Parathyroid adenoma (tissue), 2 donors: ENCODE data around the gene NAT14.
"Not testable (repeated sequence)": the region's sequence is repeated elsewhere in the genome, so short reads cannot be mapped to it uniquely, and the experiment has no call there.

Source experiments
- H2AFZ ChIP-seq: fragments of 300-600 bp; sonication (generic); one replicate; pipeline ENCODE4 v1.7.0; 2017; ENCODE audit warnings: antibody characterized with exemption, mild to moderate bottlenecking
- H3K27ac ChIP-seq: fragments of 300-600 bp; sonication (generic); one replicate; pipeline ENCODE4 v1.7.0; 2017
- H3K27me3 ChIP-seq: fragments of 300-600 bp; sonication (generic); one replicate; pipeline ENCODE4 v1.7.0; 2017; ENCODE audit warnings: low read length; ENCODE audit not compliant: control insufficient read depth, insufficient read depth
- H3K36me3 ChIP-seq: fragments of 300-600 bp; sonication (generic); one replicate; pipeline ENCODE4 v1.7.0; 2017; ENCODE audit warnings: low read length; ENCODE audit not compliant: control insufficient read depth, insufficient read depth
- H3K4me1 ChIP-seq: fragments of 300-600 bp; sonication (generic); one replicate; pipeline ENCODE4 v1.7.0; 2017; ENCODE audit warnings: control low read depth
- H3K4me2 ChIP-seq: fragments of 300-600 bp; sonication (generic); one replicate; pipeline ENCODE4 v1.7.0; 2017; ENCODE audit warnings: low read length
- H3K4me3 ChIP-seq: fragments of 300-600 bp; sonication (generic); one replicate; pipeline ENCODE4 v1.7.0; 2017; ENCODE audit warnings: low read depth, low read length
- H3K79me2 ChIP-seq: fragments of 300-600 bp; sonication (generic); one replicate; pipeline ENCODE4 v1.7.0; 2017; ENCODE audit warnings: control low read depth
- H3K9ac ChIP-seq: fragments of 300-600 bp; sonication (generic); one replicate; pipeline ENCODE4 v1.7.0; 2017; ENCODE audit warnings: mild to moderate bottlenecking
- H3K9me3 ChIP-seq: fragments of 300-600 bp; sonication (generic); one replicate; pipeline ENCODE4 v1.7.0; 2017; ENCODE audit warnings: low read length; ENCODE audit not compliant: control insufficient read depth
- TF ChIP-seq, protein P1 (sequence below): fragments of 300-600 bp; sonication (generic); IDR thresholded peaks from one replicate; pipeline ENCODE4 v1.7.0; 2017; ENCODE audit warnings: antibody characterized with exemption, mild to moderate bottlenecking
- donor health status: primary hyperparathyroidism.

The NAT14 gene

DNA sequence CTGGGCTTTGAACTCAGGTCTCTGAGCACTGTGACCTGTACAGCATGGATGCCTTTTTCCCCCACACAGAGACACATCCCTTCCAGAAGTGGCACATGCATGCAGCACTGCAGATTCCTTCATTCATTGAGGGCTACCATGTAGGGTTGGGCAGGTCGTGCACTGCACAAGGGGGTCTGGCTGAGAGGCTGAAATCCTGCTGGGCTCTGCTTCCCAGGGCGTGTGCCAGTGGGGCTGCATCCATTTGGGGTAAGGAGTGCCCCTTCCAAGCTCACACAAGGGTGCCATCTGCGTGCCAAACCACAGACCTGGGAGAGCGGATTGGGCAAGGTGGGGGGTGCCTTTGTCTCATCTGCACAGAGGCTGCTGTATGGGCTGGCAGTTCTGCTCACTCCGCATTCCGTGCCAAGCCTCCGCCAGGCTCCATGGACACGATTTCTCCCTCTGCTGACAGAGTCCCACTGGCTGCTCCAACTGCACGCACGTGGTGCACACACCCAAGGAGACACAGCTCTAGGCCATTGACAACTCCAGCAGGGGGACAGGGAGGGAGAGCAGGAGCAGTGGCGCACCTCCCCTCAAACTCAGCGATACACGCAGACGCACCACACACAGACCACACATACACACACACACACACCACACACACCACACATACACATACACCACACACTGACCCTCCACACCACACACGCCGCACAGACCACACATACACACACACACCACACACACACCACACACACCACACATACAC lies 37.4 kb upstream of the NAT14 start:
- no peak overlapping the region for H3K4me2 ChIP-seq
- H3K79me2 ChIP-seq, result no peaks in the 10 kb centered on the region
- no peak overlapping the region for H3K9ac ChIP-seq
- no peaks in the 10 kb centered on the region for H3K36me3 ChIP-seq
- H3K27ac ChIP-seq, result no peak overlapping the region
- no peaks in the 10 kb centered on the region for H3K9me3 ChIP-seq
- TF ChIP-seq, protein P1, sequence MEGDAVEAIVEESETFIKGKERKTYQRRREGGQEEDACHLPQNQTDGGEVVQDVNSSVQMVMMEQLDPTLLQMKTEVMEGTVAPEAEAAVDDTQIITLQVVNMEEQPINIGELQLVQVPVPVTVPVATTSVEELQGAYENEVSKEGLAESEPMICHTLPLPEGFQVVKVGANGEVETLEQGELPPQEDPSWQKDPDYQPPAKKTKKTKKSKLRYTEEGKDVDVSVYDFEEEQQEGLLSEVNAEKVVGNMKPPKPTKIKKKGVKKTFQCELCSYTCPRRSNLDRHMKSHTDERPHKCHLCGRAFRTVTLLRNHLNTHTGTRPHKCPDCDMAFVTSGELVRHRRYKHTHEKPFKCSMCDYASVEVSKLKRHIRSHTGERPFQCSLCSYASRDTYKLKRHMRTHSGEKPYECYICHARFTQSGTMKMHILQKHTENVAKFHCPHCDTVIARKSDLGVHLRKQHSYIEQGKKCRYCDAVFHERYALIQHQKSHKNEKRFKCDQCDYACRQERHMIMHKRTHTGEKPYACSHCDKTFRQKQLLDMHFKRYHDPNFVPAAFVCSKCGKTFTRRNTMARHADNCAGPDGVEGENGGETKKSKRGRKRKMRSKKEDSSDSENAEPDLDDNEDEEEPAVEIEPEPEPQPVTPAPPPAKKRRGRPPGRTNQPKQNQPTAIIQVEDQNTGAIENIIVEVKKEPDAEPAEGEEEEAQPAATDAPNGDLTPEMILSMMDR, result no peak
- peaks cover 8% of the 10 kb centered on the region for H3K4me1 ChIP-seq
- H3K4me3 ChIP-seq, result no peak overlapping the region
- H3K27me3 ChIP-seq, result peaks cover 3% of the 10 kb centered on the region
- no peak overlapping the region for H2AFZ ChIP-seq

DNA sequence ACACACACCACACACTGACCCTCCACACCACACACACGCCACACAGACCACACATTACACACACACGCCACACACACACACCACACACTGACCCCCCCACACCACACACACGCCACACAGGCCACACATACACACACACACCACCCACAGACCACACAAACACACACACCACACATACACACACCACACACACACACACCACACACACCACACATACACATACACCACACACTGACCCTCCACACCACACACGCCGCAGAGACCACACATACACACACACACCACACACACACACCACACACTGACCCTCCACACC lies 36.9 kb upstream of the NAT14 start:
- H3K4me1 ChIP-seq, result not testable (repeated sequence)

DNA sequence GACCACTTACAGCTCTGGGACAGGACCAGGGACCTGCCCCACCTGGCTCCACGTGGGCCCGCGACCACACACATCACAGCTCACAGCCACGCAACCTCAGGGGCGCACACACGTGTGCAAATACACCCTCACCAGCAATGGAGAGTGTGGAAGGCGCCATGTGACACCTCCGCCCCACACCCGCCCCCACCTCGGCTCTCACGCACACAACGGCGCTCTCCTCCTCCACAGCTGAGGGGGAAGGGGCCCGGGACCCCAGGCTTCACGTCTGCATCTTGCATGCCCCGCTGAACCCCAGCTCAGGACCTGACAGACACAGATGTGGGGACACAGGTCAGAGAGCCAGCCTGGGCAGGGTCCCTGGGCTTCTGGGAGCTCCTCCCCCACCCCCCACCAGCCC lies 35.5 kb upstream of the NAT14 start:
- TF ChIP-seq, protein P1, result no peak
- no peaks in the 10 kb centered on the region for H3K36me3 ChIP-seq
- H2AFZ ChIP-seq, result no peak overlapping the region
- peaks cover 3% of the 10 kb centered on the region for H3K27me3 ChIP-seq
- H3K9me3 ChIP-seq, result no peaks in the 10 kb centered on the region
- H3K4me2 ChIP-seq, result no peak overlapping the region
- H3K79me2 ChIP-seq, result no peaks in the 10 kb centered on the region
- H3K9ac ChIP-seq, result no peak overlapping the region
- H3K27ac ChIP-seq, result no peak overlapping the region
- peaks cover 8% of the 10 kb centered on the region for H3K4me1 ChIP-seq
- H3K4me3 ChIP-seq, result no peak overlapping the region

More for the DNA sequence above, 36.9 kb upstream of the NAT14 start:
- H3K79me2 ChIP-seq, H2AFZ ChIP-seq, H3K9me3 ChIP-seq, H3K9ac ChIP-seq, H3K36me3 ChIP-seq, H3K27ac ChIP-seq, H3K27me3 ChIP-seq, H3K4me3 ChIP-seq, H3K4me2 ChIP-seq: not testable (repeated sequence)

DNA sequence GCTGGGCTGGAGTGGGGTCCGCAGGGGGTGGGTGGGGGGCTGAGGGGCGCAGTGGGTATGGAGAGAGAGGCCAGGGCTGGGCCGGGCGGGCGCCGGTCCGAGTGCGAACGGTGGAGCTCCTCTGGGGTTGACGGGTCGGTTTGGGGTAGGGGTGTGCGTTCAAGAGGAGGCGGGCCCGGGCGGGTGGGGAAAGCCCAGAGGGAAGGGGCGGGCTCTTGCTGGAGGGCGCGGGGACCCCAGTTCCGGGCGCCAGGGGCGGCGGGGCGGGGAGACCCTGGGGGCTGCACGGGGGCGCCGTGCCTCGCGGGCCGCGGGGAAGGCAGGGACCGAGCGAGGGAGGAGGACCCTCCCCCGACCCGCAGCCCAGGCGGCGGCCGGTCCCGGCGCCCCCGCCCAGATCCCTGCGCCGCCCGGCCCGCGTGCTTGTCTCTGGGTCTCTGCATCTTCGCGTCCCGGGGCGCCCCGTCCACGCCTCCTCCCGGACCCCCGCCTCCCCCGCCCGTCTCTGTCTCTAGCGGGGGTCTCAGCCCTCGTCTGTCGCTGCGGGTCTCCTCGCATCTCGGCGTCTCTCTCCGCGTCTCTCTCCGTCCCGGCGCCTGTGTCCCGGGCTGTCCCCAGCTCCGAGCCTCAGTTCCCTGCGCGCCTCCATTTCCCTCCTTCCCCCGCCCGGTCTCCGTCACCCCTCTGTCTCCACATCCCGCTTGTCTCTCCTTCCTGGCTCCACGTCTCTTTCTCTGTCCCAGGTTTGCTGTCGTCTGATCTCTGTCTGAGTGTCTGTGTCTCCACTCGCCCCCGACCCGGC lies 33.6 kb upstream of the NAT14 start:
- H3K36me3 ChIP-seq, result no peaks in the 10 kb centered on the region
- H3K27ac ChIP-seq, result no peak overlapping the region
- H3K4me2 ChIP-seq, result peak overlapping the region; percentile 31
- H3K9ac ChIP-seq, result no peak overlapping the region
- H3K4me3 ChIP-seq, result no peak overlapping the region
- no peaks in the 10 kb centered on the region for H3K9me3 ChIP-seq
- H3K27me3 ChIP-seq, result peaks cover 3% of the 10 kb centered on the region
- peaks cover 8% of the 10 kb centered on the region for H3K4me1 ChIP-seq
- no peaks in the 10 kb centered on the region for H3K79me2 ChIP-seq
- TF ChIP-seq, protein P1, result no peak
- H2AFZ ChIP-seq, result no peak overlapping the region

DNA sequence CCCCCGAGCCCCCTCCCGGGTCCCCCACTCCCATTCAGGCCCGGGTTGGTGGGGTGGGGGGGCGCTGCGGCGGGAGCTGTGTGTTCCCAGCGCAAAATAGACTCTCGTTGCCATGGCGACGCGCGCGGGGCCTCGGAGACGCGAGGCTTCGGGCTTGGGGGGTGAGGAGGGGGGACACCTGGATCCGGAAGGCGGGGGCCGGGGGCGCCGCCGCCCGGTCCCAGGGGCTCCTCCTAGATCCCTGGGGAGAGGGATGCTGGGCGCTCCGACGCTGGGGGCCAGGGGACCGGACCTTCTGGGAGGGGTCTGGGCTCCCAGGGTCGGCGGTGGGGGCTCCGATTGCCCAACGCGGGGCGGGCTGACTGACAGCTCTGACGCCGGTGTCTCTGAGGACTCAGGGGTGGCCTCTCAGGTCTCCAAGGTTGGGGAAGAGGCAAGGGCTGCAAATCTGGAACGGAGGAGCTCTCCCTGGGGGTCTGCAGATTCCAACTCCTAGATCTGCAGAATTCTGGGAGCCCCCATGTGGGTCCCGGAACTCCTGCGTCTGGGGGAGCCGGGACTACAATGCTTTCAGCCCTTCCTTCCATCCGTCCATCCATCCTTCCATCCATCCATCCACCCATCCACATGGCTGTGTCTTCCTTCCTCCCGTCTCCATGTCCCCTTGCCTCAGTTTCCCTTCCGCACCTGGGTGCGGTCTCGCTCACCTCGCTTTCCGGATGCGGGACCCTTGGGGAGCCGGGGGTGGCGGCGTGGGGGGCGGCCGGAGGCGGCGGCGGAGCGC lies 32.8 kb upstream of the NAT14 start:
- Histone ChIP-seq H3K79me2 (no peaks in the 10 kb centered on the region), H3K36me3 (no peaks in the 10 kb centered on the region), H3K27ac (no peak overlapping the region), H3K4me3 (no peak overlapping the region), H3K9ac (no peak overlapping the region), H3K9me3 (no peaks in the 10 kb centered on the region), H2AFZ (no peak overlapping the region), H3K4me2 (peak overlapping the region; percentile 31), H3K27me3 (peaks cover 3% of the 10 kb centered on the region), H3K4me1 (peaks cover 8% of the 10 kb centered on the region)
- TF ChIP-seq, protein P1, result no peak
